GM21619 (cell line): ENCODE measurements around the gene MYOD1.

ENCODE experiments used
- ATAC-seq: cut with Tn5 transposase; IDR thresholded peaks from one replicate; pipeline ENCODE4 v1.9.1; 2021; ENCODE audit not compliant: unreplicated experiment

Gene MYOD1

DNA sequence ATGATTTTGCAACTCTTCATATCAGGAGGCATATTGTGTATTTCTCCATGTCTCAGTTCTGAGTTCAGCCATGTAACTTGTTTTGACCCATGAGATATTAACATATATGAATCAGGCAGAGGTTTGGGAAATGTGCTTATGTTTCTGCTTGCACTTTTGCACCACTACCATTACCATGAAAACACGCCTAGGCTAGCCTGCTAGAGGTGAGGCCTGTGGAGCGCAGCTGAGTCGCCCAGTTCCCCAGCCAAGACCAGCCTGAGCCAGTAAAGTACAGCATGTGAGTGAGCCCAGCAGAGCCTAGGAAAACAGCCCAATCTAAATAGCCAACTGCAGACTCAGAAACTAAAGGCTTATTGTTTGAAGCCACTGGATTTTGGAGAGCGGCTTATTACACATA is 18.4 kb upstream of the MYOD1 start:
- no peak for ATAC-seq

DNA sequence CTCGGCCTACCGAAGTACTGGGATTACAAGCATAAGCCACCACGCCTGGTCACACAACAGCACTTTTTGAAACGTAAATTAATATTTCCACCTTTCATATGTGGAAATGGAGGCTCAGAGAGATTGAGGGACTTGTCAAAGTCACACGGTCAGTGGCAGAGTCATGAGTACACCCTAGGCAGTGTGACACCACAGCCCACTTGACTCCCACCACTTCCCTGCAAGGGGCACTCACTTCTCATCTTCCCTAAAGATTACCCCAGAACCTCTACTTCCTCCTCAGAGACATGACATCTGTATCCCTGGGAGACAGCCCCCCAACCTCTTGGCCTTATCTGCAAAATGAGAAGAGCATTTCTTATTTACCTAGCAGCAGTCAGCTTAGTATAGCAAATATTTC is 16.5 kb upstream of the MYOD1 start:
- ATAC-seq = no peak

DNA sequence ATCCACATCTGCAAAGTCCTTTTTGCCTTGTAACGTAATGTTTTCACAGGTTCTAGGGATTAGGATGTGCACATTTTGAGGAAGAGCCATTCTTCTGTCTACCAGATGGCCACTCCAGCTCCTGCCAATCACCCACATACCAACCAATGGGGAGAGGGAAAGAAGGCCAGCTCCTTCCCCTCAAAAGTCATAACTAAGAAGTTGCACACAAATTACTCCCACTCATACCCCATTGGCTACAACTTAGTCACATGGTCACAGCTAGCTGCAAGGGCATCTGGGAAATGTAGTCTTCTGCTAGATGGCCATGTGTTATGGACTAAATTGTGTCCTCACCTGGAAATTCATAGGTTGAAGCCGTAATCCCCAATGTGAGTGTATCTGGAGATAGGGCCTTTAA is 15.4 kb upstream of the MYOD1 start:
- ATAC-seq = peak; percentile 61

DNA sequence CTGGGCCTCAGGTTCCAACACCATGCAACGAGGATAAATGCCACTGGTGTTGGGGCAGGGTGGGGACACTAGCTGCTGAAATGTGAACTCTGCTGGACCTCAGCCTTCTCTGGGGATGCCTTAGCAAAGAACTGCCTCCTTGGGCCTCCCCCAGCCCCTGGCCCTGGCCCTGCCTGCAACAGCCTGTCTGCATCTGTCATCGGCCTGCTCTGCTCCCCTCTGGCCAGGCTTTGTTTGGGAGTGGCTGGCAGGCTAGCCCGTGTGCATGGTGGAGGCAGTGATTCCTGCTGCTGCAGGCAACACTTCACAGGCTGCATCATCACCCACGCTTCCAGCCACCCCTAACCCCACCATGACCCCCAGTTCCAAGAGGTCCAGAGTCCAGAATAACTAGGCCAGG is 11.5 kb upstream of the MYOD1 start:
- ATAC-seq = no peak

DNA sequence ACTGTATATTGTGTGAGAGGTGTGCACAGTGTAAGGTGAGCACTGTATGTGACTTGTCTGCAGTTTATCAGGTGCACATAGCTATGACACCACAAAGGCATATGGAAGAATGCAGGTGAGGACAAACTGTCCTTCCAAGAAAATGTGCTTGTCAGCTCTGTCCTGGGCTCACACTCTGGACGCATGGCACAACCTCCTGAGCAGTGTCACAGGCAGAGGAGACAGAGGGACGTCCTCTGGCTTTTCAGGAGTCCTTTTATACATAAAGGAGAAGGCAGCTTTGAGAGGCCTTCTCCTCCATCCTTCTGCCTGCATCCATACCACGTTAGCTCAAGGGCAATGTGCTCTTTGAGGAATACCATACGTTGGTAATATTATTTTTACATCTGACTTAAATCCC is 7.5 kb upstream of the MYOD1 start:
- ATAC-seq = no peak

DNA sequence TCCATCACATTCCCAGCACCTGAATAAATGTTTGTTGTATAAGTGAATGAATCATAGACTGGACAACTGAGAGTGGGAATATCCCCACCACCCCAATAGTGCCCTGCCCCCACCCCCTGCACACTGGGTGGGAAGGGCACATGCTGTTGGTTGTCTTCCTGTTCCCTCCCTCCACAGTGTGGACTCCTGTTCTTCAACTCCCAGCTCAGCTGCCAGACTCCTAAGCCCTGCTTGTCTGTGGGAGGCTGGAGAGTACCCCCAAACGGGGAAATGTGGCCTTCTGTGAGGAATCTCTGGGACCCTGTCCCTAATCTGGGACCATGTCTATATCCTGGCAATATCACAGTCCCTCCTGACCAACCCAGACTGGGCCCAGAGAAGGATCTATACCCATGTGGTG is 5.5 kb upstream of the MYOD1 start:
- ATAC-seq = no peak

DNA sequence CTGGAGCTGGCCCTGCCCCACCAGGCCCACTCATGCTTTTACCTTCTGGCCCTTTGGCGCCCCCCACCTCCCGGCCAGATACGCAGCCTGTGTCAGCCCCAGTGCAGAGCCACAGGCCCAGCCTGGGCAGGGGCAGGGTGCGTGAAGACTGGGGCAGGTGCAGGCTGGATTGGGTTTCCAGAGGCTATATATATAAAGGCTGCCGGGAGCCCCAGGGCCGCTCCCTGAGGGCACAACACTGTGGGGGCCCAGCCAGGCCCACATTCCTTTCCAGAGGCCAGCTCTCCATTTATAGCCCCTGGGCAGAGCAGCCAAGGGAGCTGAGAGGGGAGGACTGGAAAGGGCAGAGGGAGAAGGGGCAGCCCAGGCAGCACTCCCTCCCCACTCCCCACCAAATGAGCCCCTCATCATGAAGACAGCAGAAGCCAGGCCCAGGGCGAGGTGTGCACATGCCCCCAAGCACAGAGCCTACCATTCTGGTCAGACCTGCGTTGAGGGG is 5.0 kb upstream of the MYOD1 start:
- no peak for ATAC-seq

DNA sequence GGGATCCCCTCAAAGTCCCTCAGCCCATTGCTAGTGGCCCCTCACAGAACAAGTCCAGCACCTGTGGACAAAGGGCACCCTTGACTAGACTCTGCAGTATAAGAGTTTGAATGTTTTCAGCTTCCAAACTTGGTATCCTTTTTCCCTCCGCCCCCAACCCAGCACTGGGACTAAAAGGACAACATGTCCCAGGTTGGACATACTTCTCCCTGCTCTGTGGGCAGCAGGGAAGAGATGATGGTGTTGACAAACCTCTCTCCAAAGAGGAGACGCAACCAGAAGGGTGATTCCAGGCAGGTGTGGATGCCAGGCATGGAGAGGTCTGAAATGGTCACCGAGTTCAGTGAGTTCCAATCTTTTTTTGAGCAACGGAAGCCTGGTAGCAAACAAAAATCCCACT is 4.5 kb upstream of the MYOD1 start:
- ATAC-seq = no peak

DNA sequence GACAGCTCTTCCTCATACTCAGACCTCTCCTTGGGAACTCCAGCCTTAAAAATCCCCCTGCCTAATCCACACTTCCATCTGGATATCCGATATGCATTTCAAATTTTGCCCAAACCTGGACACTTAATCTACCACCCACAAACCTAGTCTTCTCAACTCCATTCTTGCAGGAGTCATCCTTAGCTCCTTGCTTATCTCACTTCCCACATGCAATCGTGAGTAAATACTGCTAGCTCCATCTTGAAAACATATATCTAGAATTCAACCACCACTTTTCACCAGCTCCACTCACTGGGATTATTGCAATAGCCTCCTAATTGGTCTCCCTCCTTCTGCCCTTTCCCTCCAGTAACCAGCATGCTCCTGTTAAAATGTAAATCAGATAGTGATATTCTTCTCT is 2.6 kb upstream of the MYOD1 start:
- ATAC-seq = no peak

DNA sequence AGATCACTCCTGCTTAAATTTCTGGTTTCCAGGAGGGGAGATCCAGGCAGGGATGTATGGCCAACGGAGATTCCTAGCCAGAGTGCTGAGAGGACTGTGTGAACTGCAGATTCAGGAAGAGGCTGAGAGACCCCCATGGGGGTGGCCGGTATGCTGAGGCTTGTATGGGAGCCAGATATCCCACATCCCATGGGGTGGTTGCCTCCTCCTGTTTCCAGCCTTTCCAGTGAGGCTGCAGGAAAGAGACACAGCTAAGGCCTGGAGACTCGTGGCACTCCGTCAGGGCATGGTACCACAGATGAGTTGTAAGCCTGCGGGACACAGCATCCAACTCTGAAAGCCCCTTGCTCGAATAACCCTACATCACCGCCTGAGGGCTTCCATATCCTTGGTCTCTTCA is 1.4 kb upstream of the MYOD1 start:
- no peak for ATAC-seq

DNA sequence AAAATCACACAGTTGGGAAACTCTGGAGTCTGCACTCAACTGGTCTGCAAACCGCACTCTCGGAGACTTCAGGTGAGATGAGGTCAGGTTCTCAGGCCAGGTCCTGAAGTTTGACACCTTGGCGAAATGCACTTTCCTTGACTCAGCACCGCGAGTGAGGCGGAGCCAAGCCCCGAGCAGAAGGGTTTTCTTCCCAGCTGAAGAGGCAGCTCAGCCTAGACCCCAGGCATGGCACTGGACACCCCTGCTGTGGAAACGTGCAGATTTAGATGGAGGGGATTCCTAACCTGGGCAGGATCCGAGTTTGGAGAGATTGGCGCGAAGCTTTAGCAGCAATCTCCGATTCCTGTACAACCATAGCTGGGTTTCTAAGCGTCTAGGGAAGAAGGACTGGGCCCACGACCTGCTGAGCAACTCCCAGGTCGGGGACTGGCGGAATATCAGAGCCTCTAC is 835 bp upstream of the MYOD1 start:
- no peak for ATAC-seq

DNA sequence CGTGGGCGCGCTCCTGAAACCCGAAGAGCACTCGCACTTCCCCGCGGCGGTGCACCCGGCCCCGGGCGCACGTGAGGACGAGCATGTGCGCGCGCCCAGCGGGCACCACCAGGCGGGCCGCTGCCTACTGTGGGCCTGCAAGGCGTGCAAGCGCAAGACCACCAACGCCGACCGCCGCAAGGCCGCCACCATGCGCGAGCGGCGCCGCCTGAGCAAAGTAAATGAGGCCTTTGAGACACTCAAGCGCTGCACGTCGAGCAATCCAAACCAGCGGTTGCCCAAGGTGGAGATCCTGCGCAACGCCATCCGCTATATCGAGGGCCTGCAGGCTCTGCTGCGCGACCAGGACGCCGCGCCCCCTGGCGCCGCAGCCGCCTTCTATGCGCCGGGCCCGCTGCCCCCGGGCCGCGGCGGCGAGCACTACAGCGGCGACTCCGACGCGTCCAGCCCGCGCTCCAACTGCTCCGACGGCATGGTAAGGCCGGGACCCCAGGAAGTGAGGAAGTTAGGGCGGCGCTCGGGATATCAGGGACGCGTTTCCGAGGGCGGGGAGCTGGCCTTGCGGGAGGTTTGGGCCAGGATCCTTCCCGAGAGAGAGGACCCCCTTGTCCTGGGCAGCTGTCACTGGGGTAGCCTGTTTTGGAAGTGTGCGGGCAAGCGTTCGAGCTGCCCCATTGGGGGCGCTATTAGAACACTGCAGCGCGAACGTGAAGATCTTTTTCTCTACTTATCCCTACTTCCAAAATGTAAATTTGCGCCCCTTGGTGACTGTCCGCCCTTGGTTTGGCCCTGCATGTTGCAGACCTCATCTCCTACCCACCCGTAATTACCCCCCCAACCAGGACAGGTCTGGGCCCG is 796 bp downstream of the MYOD1 start:
- ATAC-seq = no peak

DNA sequence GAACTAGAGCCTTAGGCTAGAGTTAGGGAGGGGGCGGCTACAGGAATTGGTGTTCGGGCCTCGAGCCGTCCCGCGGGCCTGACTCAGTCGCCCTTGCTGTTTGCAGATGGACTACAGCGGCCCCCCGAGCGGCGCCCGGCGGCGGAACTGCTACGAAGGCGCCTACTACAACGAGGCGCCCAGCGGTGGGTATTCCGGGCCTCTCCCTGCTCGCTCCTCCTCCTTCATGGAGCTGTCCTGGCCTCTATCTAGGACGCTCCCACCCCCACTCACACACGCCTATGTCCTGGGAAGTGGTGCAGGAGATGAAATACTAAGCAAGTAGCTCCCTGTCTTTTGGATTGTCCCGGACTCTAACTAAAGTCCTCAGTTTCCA is 1.4 kb downstream of the MYOD1 start:
- no peak for ATAC-seq

DNA sequence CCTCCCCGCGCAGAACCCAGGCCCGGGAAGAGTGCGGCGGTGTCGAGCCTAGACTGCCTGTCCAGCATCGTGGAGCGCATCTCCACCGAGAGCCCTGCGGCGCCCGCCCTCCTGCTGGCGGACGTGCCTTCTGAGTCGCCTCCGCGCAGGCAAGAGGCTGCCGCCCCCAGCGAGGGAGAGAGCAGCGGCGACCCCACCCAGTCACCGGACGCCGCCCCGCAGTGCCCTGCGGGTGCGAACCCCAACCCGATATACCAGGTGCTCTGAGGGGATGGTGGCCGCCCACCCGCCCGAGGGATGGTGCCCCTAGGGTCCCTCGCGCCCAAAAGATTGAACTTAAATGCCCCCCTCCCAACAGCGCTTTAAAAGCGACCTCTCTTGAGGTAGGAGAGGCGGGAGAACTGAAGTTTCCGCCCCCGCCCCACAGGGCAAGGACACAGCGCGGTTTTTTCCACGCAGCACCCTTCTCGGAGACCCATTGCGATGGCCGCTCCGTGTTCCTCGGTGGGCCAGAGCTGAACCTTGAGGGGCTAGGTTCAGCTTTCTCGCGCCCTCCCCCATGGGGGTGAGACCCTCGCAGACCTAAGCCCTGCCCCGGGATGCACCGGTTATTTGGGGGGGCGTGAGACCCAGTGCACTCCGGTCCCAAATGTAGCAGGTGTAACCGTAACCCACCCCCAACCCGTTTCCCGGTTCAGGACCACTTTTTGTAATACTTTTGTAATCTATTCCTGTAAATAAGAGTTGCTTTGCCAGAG is 2.0 kb downstream of the MYOD1 start:
- no peak for ATAC-seq

DNA sequence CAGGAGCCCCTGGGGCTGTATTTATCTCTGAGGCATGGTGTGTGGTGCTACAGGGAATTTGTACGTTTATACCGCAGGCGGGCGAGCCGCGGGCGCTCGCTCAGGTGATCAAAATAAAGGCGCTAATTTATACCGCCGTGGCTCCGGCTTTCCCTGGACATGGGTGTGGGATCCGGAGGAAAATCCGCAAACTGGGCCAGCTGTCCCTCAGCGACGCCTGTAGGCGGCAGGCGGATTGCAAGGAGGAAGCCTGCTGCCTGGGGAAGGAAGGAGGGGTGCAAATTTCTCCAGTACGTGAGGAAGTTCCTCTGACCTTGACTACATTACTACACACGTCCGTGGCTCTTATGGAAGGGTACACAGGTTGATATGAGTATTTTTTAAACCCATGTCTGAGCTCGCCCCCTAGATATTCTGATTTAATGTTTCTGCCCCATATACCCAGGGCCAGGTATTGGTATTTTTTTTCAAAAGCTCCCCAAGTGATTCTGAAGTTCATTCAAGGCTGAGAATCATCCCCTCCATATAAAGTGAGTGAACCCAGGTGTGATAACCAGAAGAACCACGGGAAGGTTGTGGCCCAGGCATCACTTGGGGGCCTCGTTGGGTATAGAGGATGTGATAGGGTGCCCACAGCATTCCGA is 2.8 kb downstream of the MYOD1 start:
- ATAC-seq = no peak

DNA sequence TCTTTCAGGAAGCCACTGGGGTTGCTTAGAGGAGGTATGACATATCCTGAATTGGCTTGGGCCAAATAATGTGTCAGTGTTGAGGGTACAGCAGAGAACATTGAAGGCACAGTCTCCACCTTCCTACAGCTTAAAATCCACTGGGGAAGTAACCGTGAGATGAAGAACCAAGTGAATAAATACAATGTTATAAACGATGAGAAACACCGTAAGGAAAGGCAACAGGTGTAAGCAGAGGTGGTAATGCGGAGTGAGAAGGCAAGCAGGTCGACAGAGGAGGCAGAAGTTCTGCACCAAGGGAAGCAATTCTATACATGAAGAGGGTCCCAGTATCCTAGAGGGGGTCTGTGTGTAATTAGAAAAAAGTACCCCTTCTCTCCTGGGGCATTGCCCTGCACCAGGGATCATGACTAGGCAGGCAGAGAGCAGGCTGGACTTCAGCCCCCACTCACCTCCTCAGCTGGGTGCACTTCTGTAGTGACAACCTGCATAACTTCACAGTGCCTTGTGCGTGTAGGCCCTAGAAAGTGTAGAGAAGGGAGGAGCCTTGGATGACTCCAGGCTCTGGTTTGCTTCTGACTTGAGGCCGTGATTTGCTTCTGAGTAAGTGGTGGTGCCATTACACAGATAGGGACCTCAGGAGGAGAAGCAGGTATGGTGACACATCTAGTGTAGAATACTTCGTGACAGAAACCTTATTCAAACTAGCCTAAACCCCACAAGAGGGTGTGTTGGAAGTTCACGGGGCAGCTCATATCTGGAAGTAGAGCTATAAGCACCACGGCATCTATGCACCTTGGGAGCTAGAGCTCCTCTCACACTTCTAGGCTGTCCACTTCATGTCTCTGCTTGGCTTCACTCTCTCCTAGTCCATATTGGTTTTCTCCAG is 4.9 kb downstream of the MYOD1 start:
- ATAC-seq = no peak

DNA sequence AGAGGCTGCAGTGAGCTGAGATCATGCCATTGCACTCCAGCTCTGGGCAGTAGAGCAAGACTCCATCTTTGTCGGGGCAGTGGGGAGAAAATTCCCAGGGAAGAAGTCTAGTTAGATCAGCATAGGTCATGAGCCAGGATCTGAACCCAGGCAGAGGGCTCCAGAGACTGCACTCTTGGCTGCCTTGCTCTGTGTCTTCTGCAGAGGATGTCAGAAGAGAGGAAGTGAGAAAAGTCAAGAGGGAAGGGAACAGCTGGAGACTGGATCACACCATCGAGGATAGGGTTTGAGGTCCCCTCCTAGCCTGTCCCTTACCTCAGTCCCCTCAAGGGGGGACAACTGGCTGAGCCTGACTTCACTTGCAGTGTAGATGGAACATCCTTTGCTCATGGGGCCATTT is 5.8 kb downstream of the MYOD1 start:
- ATAC-seq = no peak

DNA sequence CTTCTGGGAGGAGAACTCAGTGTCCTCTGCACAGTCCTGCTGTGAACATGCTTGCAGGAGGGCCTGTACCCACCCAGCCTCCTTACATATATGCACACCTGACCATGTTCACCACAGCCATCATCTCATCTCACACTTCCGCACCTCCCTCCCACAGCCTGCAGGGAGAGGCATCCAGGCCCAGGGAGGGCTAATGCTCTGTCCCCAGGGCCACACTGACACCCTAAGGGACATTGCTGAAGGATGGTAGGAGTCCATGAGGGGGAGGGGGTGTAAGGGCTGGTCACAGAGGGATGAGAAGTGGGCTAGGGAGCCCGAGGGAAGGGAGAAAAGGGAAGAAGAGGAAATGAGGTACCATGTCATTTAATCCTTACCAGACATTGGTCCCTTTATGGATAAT is 10.8 kb downstream of the MYOD1 start:
- no peak for ATAC-seq

DNA sequence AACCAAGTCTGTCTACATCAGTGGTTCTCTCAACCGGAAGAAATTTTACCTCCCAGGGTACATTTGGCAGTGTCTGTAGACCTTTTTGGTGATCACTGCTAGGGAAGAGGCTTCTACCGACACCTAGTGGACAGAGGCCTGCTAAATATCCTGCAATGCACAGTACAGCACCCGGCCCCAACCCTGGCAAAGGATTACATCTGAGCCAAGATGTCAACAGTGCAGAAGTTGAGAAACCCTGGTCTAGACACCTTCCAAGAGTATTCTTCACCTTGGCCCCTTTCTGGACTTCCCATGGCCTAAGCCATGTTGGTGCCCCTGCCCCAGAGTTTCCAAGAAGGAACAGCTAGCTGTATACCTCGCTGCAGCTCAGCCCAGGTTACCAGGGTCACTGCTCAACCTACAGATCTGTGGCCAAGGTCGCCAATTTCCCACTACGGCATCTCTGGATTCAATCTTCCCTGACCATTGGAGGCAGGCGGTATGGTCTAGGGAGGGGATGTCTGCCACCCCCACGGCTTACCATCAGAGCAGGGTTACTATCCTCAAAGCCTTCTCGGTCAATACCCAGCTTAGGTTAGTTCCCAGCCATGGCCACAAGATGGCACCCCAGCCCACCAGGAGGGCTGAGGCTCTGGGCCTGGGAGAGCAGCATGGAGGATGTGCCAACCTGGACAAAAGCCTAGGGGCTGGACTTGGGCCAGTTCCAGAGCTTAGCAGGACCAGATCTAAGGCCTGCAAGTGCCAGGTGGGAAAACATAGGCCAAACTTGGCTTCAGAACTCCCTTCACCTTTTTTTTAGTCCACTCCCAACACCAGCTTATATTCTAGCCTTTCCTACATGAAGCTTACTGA is 11.5 kb downstream of the MYOD1 start:
- ATAC-seq = peak; percentile 85

DNA sequence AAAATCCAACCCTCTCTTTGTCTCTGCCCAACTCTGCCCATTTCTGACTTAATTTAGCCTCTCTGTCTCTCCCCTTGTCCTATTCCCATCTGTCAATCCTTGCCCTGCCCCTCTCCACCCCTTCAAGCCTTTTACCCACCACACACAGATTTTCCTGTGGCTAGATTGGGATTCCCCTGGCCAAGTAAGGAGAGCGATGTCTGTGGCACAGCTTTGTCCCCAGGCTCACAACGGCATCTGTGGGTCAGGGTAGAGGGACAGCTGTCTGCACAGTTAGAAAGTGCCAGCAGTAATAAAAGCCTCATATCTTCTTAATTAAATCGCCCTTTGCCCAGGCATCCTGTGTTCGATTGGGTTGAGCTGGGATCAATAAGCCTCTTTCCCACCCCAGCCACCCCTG is 13.9 kb downstream of the MYOD1 start:
- ATAC-seq = no peak
